HepG2 (cell line): ENCODE measurements around the gene LRP1B.

Source experiments
- GZF1 ChIP-seq: sonication (generic); formaldehyde crosslinking; IDR thresholded peaks from 2 replicates; pipeline ENCODE4 v1.5.1; 2020; ENCODE audit warnings: mild to moderate bottlenecking, missing genetic modification reagents
- TF ChIP-seq, protein P1 (sequence below): sonication (generic); formaldehyde crosslinking; IDR thresholded peaks from 2 replicates; pipeline ENCODE4 v1.5.0; 2020; ENCODE audit warnings: missing genetic modification reagents, mild to moderate bottlenecking, borderline replicate concordance

DNA sequence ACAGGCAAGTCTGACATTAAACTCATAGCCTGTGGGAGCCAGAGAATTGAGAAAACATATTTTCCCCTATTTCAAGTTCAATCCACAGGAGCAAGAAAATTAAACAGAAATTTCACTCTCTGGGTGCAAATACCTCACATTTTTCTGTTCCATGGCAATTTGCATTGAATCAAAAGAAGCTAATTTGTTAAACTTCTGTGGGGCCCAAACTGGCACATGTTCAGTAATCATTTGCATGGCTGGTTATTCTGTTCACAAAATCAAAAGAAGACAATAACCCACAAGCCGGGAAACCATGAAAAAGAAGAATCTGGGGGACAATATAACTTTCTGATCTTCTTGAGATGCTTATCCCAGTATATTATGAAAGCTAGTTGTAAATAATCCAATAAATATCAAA lies 363.1 kb downstream of the LRP1B start:
- TF ChIP-seq, protein P1, sequence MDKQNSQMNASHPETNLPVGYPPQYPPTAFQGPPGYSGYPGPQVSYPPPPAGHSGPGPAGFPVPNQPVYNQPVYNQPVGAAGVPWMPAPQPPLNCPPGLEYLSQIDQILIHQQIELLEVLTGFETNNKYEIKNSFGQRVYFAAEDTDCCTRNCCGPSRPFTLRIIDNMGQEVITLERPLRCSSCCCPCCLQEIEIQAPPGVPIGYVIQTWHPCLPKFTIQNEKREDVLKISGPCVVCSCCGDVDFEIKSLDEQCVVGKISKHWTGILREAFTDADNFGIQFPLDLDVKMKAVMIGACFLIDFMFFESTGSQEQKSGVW: no peak
- TF ChIP-seq GZF1 (CRISPR knock-in tag): no peak
